HG03103 (cell line): ENCODE data around the gene ADAMTS16.

Source experiments
- ATAC-seq: cut with Tn5 transposase; IDR thresholded peaks from one replicate; pipeline ENCODE4 v1.9.1; 2021; ENCODE audit warnings: low read depth; ENCODE audit not compliant: unreplicated experiment

ADAMTS16 gene

GRCh38 chr5:5275211-5275610 lies 135.1 kb downstream of the ADAMTS16 start:
- ATAC-seq, result no peak

- ATAC-seq, result no peak
Measured at GRCh38 chr5:5276430-5276829, 136.3 kb downstream of the ADAMTS16 start.

- ATAC-seq, result no peak
Measured at GRCh38 chr5:5276951-5277517, 136.9 kb downstream of the ADAMTS16 start.

GRCh38 chr5:5278201-5278814 lies 138.2 kb downstream of the ADAMTS16 start:
- ATAC-seq, result no peak

GRCh38 chr5:5278815-5279381 lies 138.8 kb downstream of the ADAMTS16 start:
- no peak for ATAC-seq

GRCh38 chr5:5285906-5286305 lies 145.8 kb downstream of the ADAMTS16 start:
- ATAC-seq, result no peak

- ATAC-seq, result no peak
Measured at GRCh38 chr5:5287419-5287818, 147.3 kb downstream of the ADAMTS16 start.

GRCh38 chr5:5288201-5288600 lies 148.1 kb downstream of the ADAMTS16 start:
- ATAC-seq, result no peak

GRCh38 chr5:5289537-5289936 lies 149.4 kb downstream of the ADAMTS16 start:
- ATAC-seq, result no peak

GRCh38 chr5:5290674-5291334 lies 150.7 kb downstream of the ADAMTS16 start:
- no peak for ATAC-seq

GRCh38 chr5:5291357-5291756 lies 151.2 kb downstream of the ADAMTS16 start:
- no peak for ATAC-seq

GRCh38 chr5:5293029-5293428 lies 152.9 kb downstream of the ADAMTS16 start:
- no peak for ATAC-seq

GRCh38 chr5:5294429-5294828 lies 154.3 kb downstream of the ADAMTS16 start:
- ATAC-seq, result no peak

GRCh38 chr5:5295351-5295750 lies 155.2 kb downstream of the ADAMTS16 start:
- no peak for ATAC-seq

GRCh38 chr5:5296051-5296450 lies 155.9 kb downstream of the ADAMTS16 start:
- ATAC-seq, result no peak

- ATAC-seq, result no peak
Measured at GRCh38 chr5:5297432-5298067, 157.4 kb downstream of the ADAMTS16 start.

GRCh38 chr5:5298068-5298633 lies 158.0 kb downstream of the ADAMTS16 start:
- no peak for ATAC-seq

GRCh38 chr5:5298841-5299541 lies 158.9 kb downstream of the ADAMTS16 start:
- no peak for ATAC-seq

GRCh38 chr5:5301176-5301575 lies 161.0 kb downstream of the ADAMTS16 start:
- no peak for ATAC-seq

- no peak for ATAC-seq
Measured at GRCh38 chr5:5302201-5302600, 162.1 kb downstream of the ADAMTS16 start.
